Measurements from ENCODE around the gene PDZD2.

The PDZD2 gene

DNA sequence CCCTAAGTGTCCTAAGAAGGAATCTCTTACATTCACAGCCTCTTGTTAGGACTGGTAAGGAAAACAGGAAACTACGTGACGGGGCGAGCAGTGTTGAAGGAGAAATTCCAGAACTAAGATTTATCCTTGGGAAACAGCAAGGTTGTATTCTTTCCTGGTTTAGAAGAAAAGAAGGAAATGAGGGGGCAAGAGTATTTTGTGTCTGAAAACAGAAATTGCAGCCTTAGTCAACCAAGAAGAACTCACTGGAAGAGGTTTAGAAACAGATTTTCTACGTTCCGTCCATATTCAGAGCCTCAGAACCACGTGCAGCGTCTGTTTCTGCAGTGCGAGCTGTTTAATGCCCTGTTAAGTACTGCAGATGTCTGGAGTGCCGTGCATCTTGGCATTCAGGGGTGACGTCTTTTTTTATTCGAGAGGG lies 460.0 kb downstream of the PDZD2 start:
- TF ChIP-seq, protein P1, sequence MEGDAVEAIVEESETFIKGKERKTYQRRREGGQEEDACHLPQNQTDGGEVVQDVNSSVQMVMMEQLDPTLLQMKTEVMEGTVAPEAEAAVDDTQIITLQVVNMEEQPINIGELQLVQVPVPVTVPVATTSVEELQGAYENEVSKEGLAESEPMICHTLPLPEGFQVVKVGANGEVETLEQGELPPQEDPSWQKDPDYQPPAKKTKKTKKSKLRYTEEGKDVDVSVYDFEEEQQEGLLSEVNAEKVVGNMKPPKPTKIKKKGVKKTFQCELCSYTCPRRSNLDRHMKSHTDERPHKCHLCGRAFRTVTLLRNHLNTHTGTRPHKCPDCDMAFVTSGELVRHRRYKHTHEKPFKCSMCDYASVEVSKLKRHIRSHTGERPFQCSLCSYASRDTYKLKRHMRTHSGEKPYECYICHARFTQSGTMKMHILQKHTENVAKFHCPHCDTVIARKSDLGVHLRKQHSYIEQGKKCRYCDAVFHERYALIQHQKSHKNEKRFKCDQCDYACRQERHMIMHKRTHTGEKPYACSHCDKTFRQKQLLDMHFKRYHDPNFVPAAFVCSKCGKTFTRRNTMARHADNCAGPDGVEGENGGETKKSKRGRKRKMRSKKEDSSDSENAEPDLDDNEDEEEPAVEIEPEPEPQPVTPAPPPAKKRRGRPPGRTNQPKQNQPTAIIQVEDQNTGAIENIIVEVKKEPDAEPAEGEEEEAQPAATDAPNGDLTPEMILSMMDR (IDR thresholded peaks at IDR 0.05; ENCODE audit: extremely low read depth, insufficient read depth, missing control alignments): no peak
- DNase-seq (ENCODE audit: low spot score): no peak
- in situ Hi-C loops (cut with MboI; ENCODE audit: low pct_unique_long_range_greater_than_20kb, low sequenced_read_pairs, unreplicated experiment): loop anchor here (25.0 kb wide), 2 partner anchors 287 to 512 kb away; no protein-coding TSS in a partner anchor

DNA sequence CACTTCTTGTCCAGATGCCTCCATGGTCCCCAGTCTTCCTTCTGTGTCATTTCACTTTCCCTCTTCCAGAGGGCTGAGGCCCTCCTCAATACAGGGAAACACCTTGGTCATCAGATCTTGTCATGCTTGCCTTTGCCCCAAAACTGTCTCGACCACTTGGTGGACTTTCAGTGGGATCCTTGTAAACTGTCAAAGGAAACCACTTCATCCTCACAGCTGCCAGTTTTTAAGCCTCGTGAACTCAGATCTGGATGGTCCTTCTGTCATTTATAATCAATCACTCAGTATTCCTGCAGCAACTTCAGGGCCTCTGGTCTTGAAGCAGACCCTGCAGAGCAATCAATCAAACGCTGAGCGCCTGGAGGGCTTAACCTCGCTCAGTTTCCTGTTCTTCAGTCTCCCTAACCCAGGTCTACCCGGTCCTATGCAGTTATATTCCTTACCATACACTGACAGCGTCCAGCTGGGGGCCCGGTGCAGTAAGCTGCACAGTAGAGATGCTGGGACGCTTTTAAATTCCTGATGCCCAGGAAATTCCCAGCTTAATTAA lies 460.6 kb downstream of the PDZD2 start:
- TF ChIP-seq, protein P1 (IDR thresholded peaks at IDR 0.05; ENCODE audit: extremely low read depth, insufficient read depth, missing control alignments): no peak
- DNase-seq (ENCODE audit: low spot score): no peak
- in situ Hi-C loops (cut with MboI; ENCODE audit: low pct_unique_long_range_greater_than_20kb, low sequenced_read_pairs, unreplicated experiment): loop anchor here (25.0 kb wide), 2 partner anchors 287 to 512 kb away; no protein-coding TSS in a partner anchor

DNA sequence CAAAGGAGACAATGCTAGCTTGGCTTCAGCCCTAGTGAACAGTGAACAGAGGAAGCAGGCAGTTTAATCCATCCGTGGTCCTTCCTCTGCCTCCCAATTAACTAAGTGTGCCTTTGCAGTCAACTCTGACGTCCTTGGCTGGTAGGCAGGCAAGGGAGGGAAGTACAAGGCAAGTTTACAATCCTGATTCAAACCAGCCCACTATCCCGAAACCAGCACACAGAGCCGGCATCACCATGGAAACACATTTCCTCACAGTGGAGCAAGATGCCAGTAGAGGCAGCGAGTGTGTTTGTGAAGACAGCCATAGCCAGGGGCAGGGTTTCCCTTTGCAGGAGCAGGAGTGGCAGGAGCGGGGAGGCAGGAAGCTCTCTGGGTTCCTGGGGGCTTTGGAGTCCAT lies 461.3 kb downstream of the PDZD2 start:
- in situ Hi-C loops (cut with MboI; ENCODE audit: low pct_unique_long_range_greater_than_20kb, low sequenced_read_pairs, unreplicated experiment): no loop called here
- TF ChIP-seq, protein P1 (IDR thresholded peaks at IDR 0.05; ENCODE audit: extremely low read depth, insufficient read depth, missing control alignments): no peak
- no peak for DNase-seq (ENCODE audit: low spot score)

DNA sequence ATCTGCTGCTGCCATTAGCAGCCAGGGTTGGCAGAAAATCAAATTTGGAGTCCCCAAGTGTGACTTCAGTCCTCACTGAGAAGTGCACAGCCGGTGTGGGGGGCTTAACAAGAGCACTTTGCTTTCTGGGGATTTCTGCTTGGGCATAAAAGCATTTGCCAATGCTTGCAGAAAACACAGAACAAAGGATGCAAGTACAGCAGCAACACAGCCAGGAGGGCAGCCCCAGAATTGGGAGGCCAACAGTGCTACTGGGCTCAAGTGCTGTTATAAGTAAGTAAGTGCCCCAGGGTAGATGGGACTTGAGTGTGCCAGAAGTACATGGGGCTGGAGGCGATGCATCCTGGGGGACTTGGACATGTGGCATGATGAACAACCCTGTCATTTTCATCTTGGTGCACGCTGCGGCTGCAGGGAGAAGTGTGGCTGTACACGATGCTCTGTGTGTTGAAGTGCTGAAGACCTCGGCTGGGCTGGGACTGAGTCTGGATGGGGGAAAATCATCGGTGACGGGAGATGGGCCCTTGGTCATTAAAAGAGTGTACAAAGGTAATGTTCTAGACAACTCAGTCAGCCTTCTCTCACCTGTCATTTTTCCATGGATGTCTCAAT lies 461.9 kb downstream of the PDZD2 start:
- DNase-seq (ENCODE audit: low spot score): no peak
- in situ Hi-C loops (cut with MboI; ENCODE audit: low pct_unique_long_range_greater_than_20kb, low sequenced_read_pairs, unreplicated experiment): no loop called here
- TF ChIP-seq, protein P1 (IDR thresholded peaks at IDR 0.05; ENCODE audit: extremely low read depth, insufficient read depth, missing control alignments): no peak

DNA sequence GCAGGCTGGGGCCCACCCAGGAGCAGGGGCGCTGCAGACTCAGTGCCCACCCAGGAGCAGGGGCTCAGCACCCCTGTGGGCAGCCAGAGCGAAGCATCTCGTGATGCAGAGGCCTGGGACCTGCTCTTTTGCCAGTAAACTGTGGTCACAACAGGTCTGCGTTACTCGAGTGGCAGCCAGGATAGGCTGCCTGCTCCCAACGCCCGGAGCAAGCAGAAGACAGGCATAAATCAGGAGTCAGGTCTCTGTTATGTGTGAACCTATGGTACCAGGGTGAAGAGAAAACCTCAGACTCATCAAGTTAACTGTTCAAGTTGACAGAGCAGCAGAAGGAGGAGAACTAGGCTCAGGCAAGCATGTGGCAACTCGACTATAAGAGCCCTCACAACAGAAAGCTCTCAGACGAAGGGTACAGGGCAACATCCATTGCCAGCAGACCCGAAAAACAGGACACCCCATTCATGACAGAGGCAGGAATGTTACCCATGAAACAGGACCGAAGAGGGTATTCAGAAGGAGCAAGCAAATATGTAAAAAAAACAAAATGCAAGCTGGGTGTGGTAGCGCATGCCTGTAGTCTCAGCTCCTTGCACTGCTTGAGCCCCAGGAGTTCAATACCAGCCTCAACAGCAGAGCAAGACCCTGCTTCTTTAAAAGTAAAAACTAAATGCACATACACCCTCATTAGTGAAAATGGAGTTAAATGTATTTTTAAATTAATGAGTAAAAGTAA lies 463.5 kb downstream of the PDZD2 start:
- TF ChIP-seq, protein P1 (IDR thresholded peaks at IDR 0.05; ENCODE audit: extremely low read depth, insufficient read depth, missing control alignments): no peak
- in situ Hi-C loops (cut with MboI; ENCODE audit: low pct_unique_long_range_greater_than_20kb, low sequenced_read_pairs, unreplicated experiment): no loop called here
- DNase-seq (ENCODE audit: low spot score): no peak

DNA sequence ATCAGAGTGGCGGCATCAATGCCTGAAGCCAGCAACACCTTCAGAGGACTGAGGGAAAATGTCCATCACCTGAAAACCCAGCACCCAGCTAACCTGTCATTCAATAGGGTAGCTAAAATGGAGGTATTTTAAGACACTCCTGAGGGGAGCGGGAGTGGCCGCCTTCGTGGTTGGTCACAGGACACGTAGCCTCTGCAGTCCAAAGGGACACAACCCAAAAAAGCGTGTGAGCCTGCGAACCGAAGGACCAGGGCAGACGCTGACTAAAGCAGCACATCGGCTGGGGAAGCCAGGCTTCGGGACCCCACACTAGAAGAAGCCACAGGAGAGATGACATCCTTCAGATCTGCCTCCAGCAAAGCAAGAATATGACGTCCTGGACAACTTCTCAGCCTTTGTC lies 464.6 kb downstream of the PDZD2 start:
- in situ Hi-C loops (cut with MboI; ENCODE audit: low pct_unique_long_range_greater_than_20kb, low sequenced_read_pairs, unreplicated experiment): no loop called here
- no peak for DNase-seq (ENCODE audit: low spot score)
- TF ChIP-seq, protein P1 (IDR thresholded peaks at IDR 0.05; ENCODE audit: extremely low read depth, insufficient read depth, missing control alignments): no peak

All from GM13977 (cell line).